ENCODE measurements around the gene MYO3B. TPM values are rescaled to one million over a fixed set of nuclear protein-coding genes. Genes with fewer than 3 reads are reported as not detected.

Gene MYO3B
- total and polyA plus RNA-seq, 2 of the 8 experiments (the other 6 are each of a cell fraction or from before 2014, with no cell fraction given): 0.17 to 0.19 TPM

DNA sequence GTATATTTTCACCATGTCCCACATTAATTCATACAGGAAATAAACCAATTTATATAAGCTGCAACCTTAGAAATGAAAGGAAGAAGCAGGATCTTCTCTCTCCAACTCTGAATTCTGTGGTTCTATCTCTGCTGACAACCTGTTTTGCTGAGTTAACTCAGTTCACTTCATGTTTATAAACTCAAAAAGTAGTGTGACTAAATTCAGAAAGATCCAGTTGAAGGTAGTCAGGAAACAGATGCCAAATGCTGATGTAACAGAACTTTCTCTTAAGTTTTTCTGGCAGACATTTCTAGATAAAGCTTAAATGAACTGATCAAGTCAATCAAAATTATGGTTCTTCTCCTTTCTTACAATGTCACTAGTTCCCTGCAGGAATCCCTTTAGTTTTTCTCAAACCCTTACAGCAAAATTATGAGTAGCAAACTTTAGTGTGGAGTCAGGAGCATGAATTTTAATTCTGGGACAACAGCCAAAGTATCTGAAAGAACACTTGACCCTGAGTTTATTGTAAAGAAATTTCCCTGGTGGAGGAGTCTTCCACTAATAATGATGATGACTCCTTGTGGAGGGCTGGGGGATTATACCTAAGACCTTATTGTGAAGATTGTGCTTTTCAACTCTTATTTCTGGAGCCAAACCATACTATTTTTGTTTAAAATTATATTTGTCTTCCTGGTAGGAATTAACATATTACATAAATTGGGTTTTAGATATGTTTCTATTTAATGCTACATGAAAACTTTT is 216.9 kb downstream of the MYO3B start:
- CTCF ChIA-PET (ENCODE audit: partially characterized antibody): interaction anchor here (0.8 to 1.7 kb wide), 3 partner anchors 9 to 118 kb away, joined by 3 to 6 read pairs (median 4); no protein-coding TSS in a partner anchor
- H3K23ac ChIP-seq (ENCODE audit: insufficient read length): no peak overlapping the region
- no peak overlapping the region for H3K27ac ChIP-seq (ENCODE audit: low read depth, low read length)
- no peak overlapping the region for H2BK15ac ChIP-seq (ENCODE audit: low read length)
- no peak overlapping the region for H3K14ac ChIP-seq (ENCODE audit: insufficient read length)
- no peaks in the 10 kb centered on the region for H3K9me3 ChIP-seq (ENCODE audit: insufficient read depth in 2 of 2, low read depth in 1 of 2, low read length in 1 of 2)
- no peaks in the 10 kb centered on the region for H3K4me1 ChIP-seq (replicated peaks in 1 of 4; ENCODE audit: control insufficient read depth in 3 of 4, insufficient read depth in 4 of 4, low read length in 3 of 4)
- no peak overlapping the region for H2AFZ ChIP-seq (ENCODE audit: low read length)
- no peak overlapping the region for H2BK12ac ChIP-seq (ENCODE audit: low read depth, low read length)
- H4K20me1 ChIP-seq (replicated peaks in 1 of 2; ENCODE audit: control insufficient read depth in 1 of 2, insufficient read depth in 2 of 2, low read length in 2 of 2): no peaks in the 10 kb centered on the region
- H4K8ac ChIP-seq (ENCODE audit: extremely low read depth, insufficient read depth, low read length): no peak overlapping the region
- H3K27me3 ChIP-seq (replicated peaks in 1 of 4; ENCODE audit: control insufficient read depth in 3 of 4, extremely low read depth in 1 of 4, insufficient read depth in 3 of 4, low read length in 3 of 4): no peaks in the 10 kb centered on the region
- no peak overlapping the region for H3K4me2 ChIP-seq (ENCODE audit: insufficient read depth in 1 of 2, low read depth in 2 of 2, low read length in 2 of 2)
- no peak for DNase-seq (ENCODE audit: low read depth in 1 of 2, low spot score in 2 of 2)
- no peak overlapping the region for H3K4ac ChIP-seq (replicated peaks; ENCODE audit: insufficient read length, low read depth, low read length)
- H3K79me1 ChIP-seq (ENCODE audit: low read depth, low read length): no peaks in the 10 kb centered on the region
- no peaks in the 10 kb centered on the region for H3K23me2 ChIP-seq (ENCODE audit: low read depth, low read length)
- H3K18ac ChIP-seq (ENCODE audit: extremely low read depth, low read length): no peak overlapping the region
- H3K56ac ChIP-seq (replicated peaks; ENCODE audit: insufficient read length, low read depth, low read length): no peak overlapping the region
- no peak overlapping the region for H2BK5ac ChIP-seq (ENCODE audit: low read depth, low read length)
- FAIRE-seq: no peak
- H2BK20ac ChIP-seq (ENCODE audit: low read length): no peak overlapping the region
- no peaks in the 10 kb centered on the region for H3K79me2 ChIP-seq (ENCODE audit: control insufficient read depth in 1 of 2, insufficient read depth in 2 of 2, low read length in 2 of 2)
- POLR2A ChIA-PET (ENCODE audit: partially characterized antibody): no interaction called here
- no peak overlapping the region for H3K4me3 ChIP-seq (ENCODE audit: extremely low read depth in 1 of 4, insufficient read depth in 2 of 4, low read depth in 3 of 4, low read length in 4 of 4)
- no peak overlapping the region for H2AK5ac ChIP-seq (ENCODE audit: low read depth, low read length)
- H2BK120ac ChIP-seq (replicated peaks; ENCODE audit: low read depth, low read length): no peak overlapping the region
- H4K91ac ChIP-seq (replicated peaks; ENCODE audit: insufficient read length, low read length): no peak overlapping the region
- H3K9ac ChIP-seq (replicated peaks in 1 of 4; ENCODE audit: extremely low read depth in 1 of 4, low read depth in 3 of 4, low read length in 3 of 4): no peak overlapping the region
- no peaks in the 10 kb centered on the region for H3K36me3 ChIP-seq (ENCODE audit: control insufficient read depth in 2 of 4, insufficient read depth in 4 of 4, low read length in 3 of 4)
- H4K5ac ChIP-seq (ENCODE audit: insufficient read length, low read depth, low read length): no peak overlapping the region
- TF ChIP-seq NRF1 (IDR thresholded peaks at IDR 0.05; ENCODE audit: low read depth, low read length) (no peak), RAD21 (IDR thresholded peaks at IDR 0.05 in 1 of 2, conservative IDR thresholded peaks at IDR 0.05 in 1 of 2; ENCODE audit: low read depth in 2 of 2, low read length in 2 of 2) (peak; percentile 28 to 48)
- TF ChIP-seq, protein P1, sequence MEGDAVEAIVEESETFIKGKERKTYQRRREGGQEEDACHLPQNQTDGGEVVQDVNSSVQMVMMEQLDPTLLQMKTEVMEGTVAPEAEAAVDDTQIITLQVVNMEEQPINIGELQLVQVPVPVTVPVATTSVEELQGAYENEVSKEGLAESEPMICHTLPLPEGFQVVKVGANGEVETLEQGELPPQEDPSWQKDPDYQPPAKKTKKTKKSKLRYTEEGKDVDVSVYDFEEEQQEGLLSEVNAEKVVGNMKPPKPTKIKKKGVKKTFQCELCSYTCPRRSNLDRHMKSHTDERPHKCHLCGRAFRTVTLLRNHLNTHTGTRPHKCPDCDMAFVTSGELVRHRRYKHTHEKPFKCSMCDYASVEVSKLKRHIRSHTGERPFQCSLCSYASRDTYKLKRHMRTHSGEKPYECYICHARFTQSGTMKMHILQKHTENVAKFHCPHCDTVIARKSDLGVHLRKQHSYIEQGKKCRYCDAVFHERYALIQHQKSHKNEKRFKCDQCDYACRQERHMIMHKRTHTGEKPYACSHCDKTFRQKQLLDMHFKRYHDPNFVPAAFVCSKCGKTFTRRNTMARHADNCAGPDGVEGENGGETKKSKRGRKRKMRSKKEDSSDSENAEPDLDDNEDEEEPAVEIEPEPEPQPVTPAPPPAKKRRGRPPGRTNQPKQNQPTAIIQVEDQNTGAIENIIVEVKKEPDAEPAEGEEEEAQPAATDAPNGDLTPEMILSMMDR (IDR thresholded peaks at IDR 0.05; ENCODE audit: control extremely low read depth in 1 of 3, insufficient read depth in 1 of 3, low read depth in 1 of 3, low read length in 3 of 3): peak in 2 of 3 experiments; percentile 25 to 26; a peak in 1 of 4 replicates
